ENCODE measurements around the gene UBAC2. TPM values are rescaled to one million over a fixed set of nuclear protein-coding genes. Genes with fewer than 3 reads are reported as not detected.

The UBAC2 gene
- total and polyA plus RNA-seq, 4 donors = 32.9 to 42.3 (median 35.3) TPM

GRCh38 chr13:99406799-99407201, 206.1 kb downstream of the UBAC2 start:
- no peak for TF ChIP-seq ZBTB33 (IDR thresholded peaks at IDR 0.05)
- no peak for TF ChIP-seq REST (IDR thresholded peaks at IDR 0.05)
- TF ChIP-seq YY1 (IDR thresholded peaks at IDR 0.05) = no peak
- no peak for TF ChIP-seq HNF4G (IDR thresholded peaks at IDR 0.05)
- no peak for TF ChIP-seq GABPA (IDR thresholded peaks at IDR 0.05 in 1 of 2, conservative IDR thresholded peaks at IDR 0.05 in 1 of 2)
- TF ChIP-seq TAF1 (conservative IDR thresholded peaks at IDR 0.05) = no peak
- no peak for TF ChIP-seq EGR1 (IDR thresholded peaks at IDR 0.05; ENCODE audit: low read depth in 2 of 2)
- no peak for TF ChIP-seq SP1 (IDR thresholded peaks at IDR 0.05)
- no peak for TF ChIP-seq FOXA1 (IDR thresholded peaks at IDR 0.05)
- H3K4me1 ChIP-seq (ENCODE audit: control insufficient read depth in 4 of 4, insufficient read depth in 4 of 4, low read length in 3 of 4) = no peaks in the 10 kb centered on the region
- no peak for DNase-seq (ENCODE audit: low spot score)
- H3K36me3 ChIP-seq (ENCODE audit: control insufficient read depth in 4 of 4, insufficient read depth in 3 of 4, low read depth in 1 of 4, low read length in 3 of 4) = no peaks in the 10 kb centered on the region
- no peak overlapping the region for H3K27ac ChIP-seq (ENCODE audit: low read depth in 1 of 2, low read length in 2 of 2)
- H3K9ac ChIP-seq (ENCODE audit: low read depth in 1 of 2, low read length in 2 of 2) = no peak overlapping the region
- 55% methylated on average over 6 of the region's 6 CpGs for WGBS
- H3K27me3 ChIP-seq (ENCODE audit: control insufficient read depth in 4 of 4, insufficient read depth in 4 of 4, low read length in 3 of 4) = no peaks in the 10 kb centered on the region
- no peaks in the 10 kb centered on the region for H3K9me3 ChIP-seq (ENCODE audit: control insufficient read depth in 4 of 4, low read length in 3 of 4)
- no peak overlapping the region for H3K4me3 ChIP-seq (ENCODE audit: low read depth in 1 of 3, low read length in 3 of 3)

- no peak for DNase-seq (ENCODE audit: low spot score)
- Histone ChIP-seq H3K27ac (ENCODE audit: low read depth in 1 of 2, low read length in 2 of 2) (no peak overlapping the region), H3K4me1 (ENCODE audit: control insufficient read depth in 4 of 4, insufficient read depth in 4 of 4, low read length in 3 of 4) (no peaks in the 10 kb centered on the region), H3K9me3 (ENCODE audit: control insufficient read depth in 4 of 4, low read length in 3 of 4) (no peaks in the 10 kb centered on the region), H3K4me3 (ENCODE audit: low read depth in 1 of 3, low read length in 3 of 3) (no peak overlapping the region), H3K27me3 (ENCODE audit: control insufficient read depth in 4 of 4, insufficient read depth in 4 of 4, low read length in 3 of 4) (no peaks in the 10 kb centered on the region), H3K9ac (ENCODE audit: low read depth in 1 of 2, low read length in 2 of 2) (no peak overlapping the region), H3K36me3 (ENCODE audit: control insufficient read depth in 4 of 4, insufficient read depth in 3 of 4, low read depth in 1 of 4, low read length in 3 of 4) (no peaks in the 10 kb centered on the region)
- WGBS = 88% methylated on average over 29 of the region's 33 CpGs
- TF ChIP-seq ATF3 (IDR thresholded peaks at IDR 0.05) (no peak), RXRA (IDR thresholded peaks at IDR 0.05) (no peak), FOXA2 (IDR thresholded peaks at IDR 0.05) (no peak), REST (IDR thresholded peaks at IDR 0.05) (no peak), RAD21 (IDR thresholded peaks at IDR 0.05) (no peak), FOXA1 (IDR thresholded peaks at IDR 0.05) (no peak), NR2F2 (IDR thresholded peaks at IDR 0.05) (no peak), JUND (IDR thresholded peaks at IDR 0.05) (no peak), HNF4A (conservative IDR thresholded peaks at IDR 0.05) (no peak), EGR1 (IDR thresholded peaks at IDR 0.05; ENCODE audit: low read depth in 2 of 2) (no peak), SP1 (IDR thresholded peaks at IDR 0.05) (no peak), YY1 (IDR thresholded peaks at IDR 0.05) (no peak), ZBTB33 (IDR thresholded peaks at IDR 0.05) (no peak), CTCF (IDR thresholded peaks at IDR 0.05; ENCODE audit: low read depth, low read length, missing input control) (no peak), GABPA (IDR thresholded peaks at IDR 0.05 in 1 of 2, conservative IDR thresholded peaks at IDR 0.05 in 1 of 2) (no peak), HNF4G (IDR thresholded peaks at IDR 0.05) (no peak)
Measured at GRCh38 chr13:99407906-99408702, 207.4 kb downstream of the UBAC2 start.
